ENCODE results near the gene PGR.

The PGR gene

DNA sequence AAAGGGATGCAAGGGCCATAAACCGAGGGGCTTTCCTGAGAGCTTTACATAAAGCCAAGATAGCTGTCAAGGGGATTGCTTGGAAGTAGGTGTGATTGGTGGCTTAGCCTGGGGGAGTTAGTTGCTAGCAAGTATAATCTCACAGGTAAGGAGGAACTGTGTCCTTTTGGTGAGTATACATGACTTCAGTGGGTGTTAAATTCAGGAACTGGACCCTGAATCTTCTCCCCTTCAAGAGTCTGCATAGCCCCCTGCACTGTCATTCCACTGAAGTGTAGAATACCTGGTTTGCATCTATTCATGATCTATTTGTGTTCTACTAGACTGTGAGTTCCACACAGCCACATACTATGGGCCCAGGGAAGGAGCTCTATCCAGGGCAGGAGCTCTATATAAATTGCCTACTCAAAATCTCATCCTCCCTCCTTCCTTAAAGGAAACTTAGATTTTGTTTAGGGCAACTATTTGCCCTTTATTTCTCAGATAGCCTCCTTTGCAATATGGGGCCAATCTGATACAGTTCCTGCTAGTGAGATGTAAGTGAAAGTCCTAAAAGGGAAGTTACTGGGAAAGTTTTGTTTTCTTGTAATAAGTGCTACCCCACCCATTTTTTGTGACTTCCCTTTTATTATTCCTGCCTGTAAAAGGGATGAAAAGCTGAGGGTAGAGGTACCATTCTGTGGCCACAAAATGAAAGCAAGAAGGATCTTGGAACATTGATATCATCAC lies 120.5 kb downstream of the PGR start:
- H3K4me3 ChIP-seq (ENCODE audit: low read length) = no peak overlapping the region
- no CpG with 5 or more reads among the region's 1 CpG for WGBS (ENCODE audit: extremely low coverage, insufficient coverage, low lambda C conversion rate)
- H3K9ac ChIP-seq (ENCODE audit: low read length) = no peak overlapping the region

DNA sequence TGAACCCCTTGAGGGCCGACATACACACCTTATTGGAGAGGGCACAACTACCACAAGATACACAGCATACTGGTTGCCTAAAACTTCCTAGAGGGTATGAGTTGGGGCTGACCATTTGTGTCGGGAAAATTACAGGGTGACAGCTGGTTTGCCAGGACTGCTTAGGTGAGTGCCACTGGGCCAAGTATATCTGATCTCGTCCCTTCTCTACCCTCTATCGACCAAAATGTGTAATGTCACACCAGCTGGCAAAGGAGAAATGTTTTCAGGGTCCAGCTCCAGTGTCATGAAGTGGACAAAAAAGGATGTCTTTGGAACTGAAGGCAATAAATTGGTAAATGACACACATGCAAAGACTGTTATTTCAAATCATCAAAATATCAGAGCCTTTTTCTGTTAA lies 126.1 kb downstream of the PGR start:
- no peak overlapping the region for H3K27ac ChIP-seq (ENCODE audit: low read depth, low read length)
- H3K27me3 ChIP-seq (ENCODE audit: insufficient read depth, low read length, poor library complexity) = no peaks in the 10 kb centered on the region
- WGBS (ENCODE audit: extremely low coverage, insufficient coverage, low lambda C conversion rate) = no CpG with 5 or more reads among the region's 4 CpGs
- no peak overlapping the region for H3K4me3 ChIP-seq (ENCODE audit: low read length)
- H3K9ac ChIP-seq (ENCODE audit: low read length) = no peak overlapping the region
- no peaks in the 10 kb centered on the region for H3K36me3 ChIP-seq (ENCODE audit: control insufficient read depth, insufficient read depth, low read length)
- H2BK120ac ChIP-seq (ENCODE audit: low read depth, low read length) = no peak overlapping the region
- no peak overlapping the region for H4K8ac ChIP-seq (ENCODE audit: low read depth, low read length)
- H2AK5ac ChIP-seq (ENCODE audit: low read length) = no peak overlapping the region
- H3K56ac ChIP-seq (ENCODE audit: low read length) = no peak overlapping the region
- no peaks in the 10 kb centered on the region for H3K79me2 ChIP-seq (ENCODE audit: control insufficient read depth, insufficient read depth, low read length)
- H3K23ac ChIP-seq (ENCODE audit: low read length) = no peak overlapping the region
- H2BK15ac ChIP-seq (replicated peaks; ENCODE audit: low read depth) = no peak overlapping the region
- H3K4ac ChIP-seq (ENCODE audit: low read depth, low read length) = no peak overlapping the region
- no peak overlapping the region for H2BK5ac ChIP-seq (ENCODE audit: low read length)
- peak; percentile 37 for DNase-seq
- no peaks in the 10 kb centered on the region for H3K4me1 ChIP-seq (ENCODE audit: control insufficient read depth, low read depth, low read length)
- H4K5ac ChIP-seq (ENCODE audit: low read length) = no peak overlapping the region
- no peaks in the 10 kb centered on the region for H3K79me1 ChIP-seq (ENCODE audit: low read length)
- no peak overlapping the region for H3K4me2 ChIP-seq (ENCODE audit: low read length)
- H3K18ac ChIP-seq (ENCODE audit: low read length) = no peak overlapping the region

More for the DNA sequence above, 120.5 kb downstream of the PGR start:
- Histone ChIP-seq H3K4me1 (ENCODE audit: control insufficient read depth, low read depth, low read length) (no peaks in the 10 kb centered on the region), H3K56ac (ENCODE audit: low read length) (no peak overlapping the region), H2AK5ac (ENCODE audit: low read length) (no peak overlapping the region), H3K27me3 (ENCODE audit: insufficient read depth, low read length, poor library complexity) (no peaks in the 10 kb centered on the region), H3K4ac (ENCODE audit: low read depth, low read length) (no peak overlapping the region), H3K23ac (ENCODE audit: low read length) (no peak overlapping the region), H2BK120ac (ENCODE audit: low read depth, low read length) (no peak overlapping the region), H3K4me2 (ENCODE audit: low read length) (no peak overlapping the region), H3K18ac (ENCODE audit: low read length) (no peak overlapping the region), H3K36me3 (ENCODE audit: control insufficient read depth, insufficient read depth, low read length) (no peaks in the 10 kb centered on the region), H2BK5ac (ENCODE audit: low read length) (no peak overlapping the region), H3K79me1 (ENCODE audit: low read length) (no peaks in the 10 kb centered on the region), H3K79me2 (ENCODE audit: control insufficient read depth, insufficient read depth, low read length) (no peaks in the 10 kb centered on the region), H3K27ac (ENCODE audit: low read depth, low read length) (no peak overlapping the region), H4K5ac (ENCODE audit: low read length) (no peak overlapping the region), H4K8ac (ENCODE audit: low read depth, low read length) (no peak overlapping the region), H2BK15ac (replicated peaks; ENCODE audit: low read depth) (no peak overlapping the region)
- DNase-seq = no peak

DNA sequence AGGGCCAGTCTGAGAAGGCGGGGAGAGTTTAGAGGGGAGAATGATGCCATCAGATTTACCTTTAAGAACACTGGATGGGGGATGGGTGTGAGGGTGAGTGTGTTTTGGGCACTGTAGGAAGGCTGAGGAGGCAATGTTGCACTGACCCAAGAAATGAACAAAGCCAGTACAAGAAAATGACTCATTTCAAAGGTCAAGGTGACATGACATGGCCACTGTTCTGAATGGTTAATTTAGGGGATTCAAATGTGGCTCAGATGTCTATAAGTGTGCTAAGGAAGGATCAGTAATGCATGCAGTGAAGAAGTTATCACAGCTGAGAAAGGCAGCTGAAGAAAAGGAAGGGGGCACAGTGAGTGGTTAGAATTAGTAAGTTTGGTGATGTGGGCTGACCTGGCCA lies 129.9 kb downstream of the PGR start:
- Histone ChIP-seq H3K79me1 (ENCODE audit: low read length) (no peaks in the 10 kb centered on the region), H3K4ac (ENCODE audit: low read depth, low read length) (no peak overlapping the region), H3K4me2 (ENCODE audit: low read length) (no peak overlapping the region), H3K9ac (ENCODE audit: low read length) (no peak overlapping the region), H3K23ac (ENCODE audit: low read length) (no peak overlapping the region), H3K4me1 (ENCODE audit: control insufficient read depth, low read depth, low read length) (no peaks in the 10 kb centered on the region), H3K79me2 (ENCODE audit: control insufficient read depth, insufficient read depth, low read length) (no peaks in the 10 kb centered on the region), H2BK15ac (replicated peaks; ENCODE audit: low read depth) (no peak overlapping the region), H4K8ac (ENCODE audit: low read depth, low read length) (no peak overlapping the region), H2AK5ac (ENCODE audit: low read length) (no peak overlapping the region), H2BK120ac (ENCODE audit: low read depth, low read length) (no peak overlapping the region), H4K5ac (ENCODE audit: low read length) (no peak overlapping the region), H3K4me3 (ENCODE audit: low read length) (no peak overlapping the region), H3K18ac (ENCODE audit: low read length) (no peak overlapping the region), H3K36me3 (ENCODE audit: control insufficient read depth, insufficient read depth, low read length) (no peaks in the 10 kb centered on the region), H3K56ac (ENCODE audit: low read length) (no peak overlapping the region), H3K27me3 (ENCODE audit: insufficient read depth, low read length, poor library complexity) (no peaks in the 10 kb centered on the region), H2BK5ac (ENCODE audit: low read length) (no peak overlapping the region), H3K27ac (ENCODE audit: low read depth, low read length) (no peak overlapping the region)
- DNase-seq = no peak
- no CpG with 5 or more reads among the region's 1 CpG for WGBS (ENCODE audit: extremely low coverage, insufficient coverage, low lambda C conversion rate)

DNA sequence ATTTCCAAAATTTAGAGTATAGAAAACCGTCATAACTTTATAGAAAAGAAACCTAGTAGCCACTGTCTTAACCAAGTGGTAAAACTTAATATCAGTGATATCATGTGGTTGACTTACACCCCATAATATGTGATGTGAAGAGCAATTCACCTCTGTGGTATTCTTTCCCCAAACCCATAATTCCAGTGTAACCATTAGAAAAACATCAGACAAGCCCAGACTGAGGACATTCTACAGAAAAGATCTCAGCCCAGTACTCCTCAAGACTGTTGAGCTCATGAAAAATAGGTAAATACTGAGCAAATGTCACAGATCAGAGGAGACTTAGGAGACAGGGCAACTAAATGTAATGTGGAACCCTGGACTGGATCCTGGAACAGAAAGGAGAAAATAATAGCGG lies 134.6 kb downstream of the PGR start:
- no peak overlapping the region for H3K27ac ChIP-seq (ENCODE audit: low read depth, low read length)
- no peak overlapping the region for H3K23ac ChIP-seq (ENCODE audit: low read length)
- H2AK5ac ChIP-seq (ENCODE audit: low read length) = no peak overlapping the region
- no peak overlapping the region for H3K4ac ChIP-seq (ENCODE audit: low read depth, low read length)
- WGBS (ENCODE audit: extremely low coverage, insufficient coverage, low lambda C conversion rate) = no CpG with 5 or more reads among the region's 2 CpGs
- DNase-seq = no peak
- H4K5ac ChIP-seq (ENCODE audit: low read length) = no peak overlapping the region
- H3K4me1 ChIP-seq (ENCODE audit: control insufficient read depth, low read depth, low read length) = no peaks in the 10 kb centered on the region
- no peaks in the 10 kb centered on the region for H3K79me1 ChIP-seq (ENCODE audit: low read length)
- H3K27me3 ChIP-seq (ENCODE audit: insufficient read depth, low read length, poor library complexity) = no peaks in the 10 kb centered on the region
- no peak overlapping the region for H2BK120ac ChIP-seq (ENCODE audit: low read depth, low read length)
- H3K79me2 ChIP-seq (ENCODE audit: control insufficient read depth, insufficient read depth, low read length) = no peaks in the 10 kb centered on the region
- no peak overlapping the region for H2BK5ac ChIP-seq (ENCODE audit: low read length)
- H3K4me3 ChIP-seq (ENCODE audit: low read length) = no peak overlapping the region
- no peak overlapping the region for H4K8ac ChIP-seq (ENCODE audit: low read depth, low read length)
- no peak overlapping the region for H3K18ac ChIP-seq (ENCODE audit: low read length)
- no peak overlapping the region for H3K56ac ChIP-seq (ENCODE audit: low read length)
- no peak overlapping the region for H3K4me2 ChIP-seq (ENCODE audit: low read length)
- H3K9ac ChIP-seq (ENCODE audit: low read length) = no peak overlapping the region
- no peaks in the 10 kb centered on the region for H3K36me3 ChIP-seq (ENCODE audit: control insufficient read depth, insufficient read depth, low read length)
- H2BK15ac ChIP-seq (replicated peaks; ENCODE audit: low read depth) = no peak overlapping the region

DNA sequence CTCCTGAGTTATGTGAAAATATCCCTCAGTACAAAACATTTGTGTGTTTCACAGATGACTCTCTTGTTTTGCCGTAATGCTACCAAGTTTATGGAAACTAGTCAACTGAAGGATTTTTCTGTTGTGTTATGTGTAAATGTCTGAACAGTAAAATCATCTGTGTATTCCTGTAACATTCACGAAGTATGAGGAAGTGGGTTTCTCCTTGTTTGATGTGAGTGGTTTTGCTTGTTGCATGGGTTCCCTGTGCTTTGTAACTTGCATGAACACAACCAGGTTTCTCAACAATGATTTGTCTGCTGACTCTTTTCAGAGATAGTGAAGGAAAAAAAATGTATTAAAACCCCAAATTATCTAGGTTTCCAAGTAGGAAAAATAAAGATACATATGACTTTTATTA lies 138.1 kb downstream of the PGR start:
- no peak overlapping the region for H4K8ac ChIP-seq (ENCODE audit: low read depth, low read length)
- no peak overlapping the region for H2BK15ac ChIP-seq (replicated peaks; ENCODE audit: low read depth)
- no peak overlapping the region for H2BK120ac ChIP-seq (ENCODE audit: low read depth, low read length)
- no CpG with 5 or more reads among the region's 2 CpGs for WGBS (ENCODE audit: extremely low coverage, insufficient coverage, low lambda C conversion rate)
- no peak overlapping the region for H3K4me2 ChIP-seq (ENCODE audit: low read length)
- no peaks in the 10 kb centered on the region for H3K4me1 ChIP-seq (ENCODE audit: control insufficient read depth, low read depth, low read length)
- no peaks in the 10 kb centered on the region for H3K36me3 ChIP-seq (ENCODE audit: control insufficient read depth, insufficient read depth, low read length)
- DNase-seq = no peak
- H3K9ac ChIP-seq (ENCODE audit: low read length) = no peak overlapping the region
- H3K27me3 ChIP-seq (ENCODE audit: insufficient read depth, low read length, poor library complexity) = no peaks in the 10 kb centered on the region
- H3K23ac ChIP-seq (ENCODE audit: low read length) = no peak overlapping the region
- H3K79me2 ChIP-seq (ENCODE audit: control insufficient read depth, insufficient read depth, low read length) = no peaks in the 10 kb centered on the region
- no peak overlapping the region for H2BK5ac ChIP-seq (ENCODE audit: low read length)
- no peak overlapping the region for H2AK5ac ChIP-seq (ENCODE audit: low read length)
- H3K56ac ChIP-seq (ENCODE audit: low read length) = no peak overlapping the region
- no peak overlapping the region for H3K4ac ChIP-seq (ENCODE audit: low read depth, low read length)
- H3K27ac ChIP-seq (ENCODE audit: low read depth, low read length) = no peak overlapping the region
- H3K79me1 ChIP-seq (ENCODE audit: low read length) = no peaks in the 10 kb centered on the region
- H4K5ac ChIP-seq (ENCODE audit: low read length) = no peak overlapping the region
- no peak overlapping the region for H3K18ac ChIP-seq (ENCODE audit: low read length)
- no peak overlapping the region for H3K4me3 ChIP-seq (ENCODE audit: low read length)

DNA sequence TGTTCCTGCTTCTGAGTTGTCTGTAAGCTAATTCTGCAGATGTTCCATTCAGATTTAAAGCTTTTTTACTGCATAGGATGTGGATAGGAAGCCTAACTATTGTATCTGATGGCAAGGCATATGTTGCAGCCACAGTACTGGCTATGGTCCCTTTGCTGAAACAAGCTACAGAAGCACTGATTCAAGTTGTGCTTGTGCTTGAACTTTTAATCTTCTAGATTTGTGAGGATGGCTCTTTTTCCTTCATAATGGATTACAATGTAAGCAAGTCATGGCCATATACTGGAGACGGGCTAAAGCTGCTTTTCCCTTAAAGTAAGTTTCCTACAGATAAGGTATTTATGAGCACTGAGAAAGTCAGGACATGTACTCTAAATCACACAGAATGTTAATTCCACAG lies 138.7 kb downstream of the PGR start:
- Histone ChIP-seq H3K36me3 (ENCODE audit: control insufficient read depth, insufficient read depth, low read length) (no peaks in the 10 kb centered on the region), H2BK120ac (ENCODE audit: low read depth, low read length) (no peak overlapping the region), H2BK5ac (ENCODE audit: low read length) (no peak overlapping the region), H3K79me1 (ENCODE audit: low read length) (no peaks in the 10 kb centered on the region), H3K9ac (ENCODE audit: low read length) (no peak overlapping the region), H2AK5ac (ENCODE audit: low read length) (no peak overlapping the region), H3K56ac (ENCODE audit: low read length) (no peak overlapping the region), H2BK15ac (replicated peaks; ENCODE audit: low read depth) (no peak overlapping the region), H3K23ac (ENCODE audit: low read length) (no peak overlapping the region), H3K4me2 (ENCODE audit: low read length) (no peak overlapping the region), H4K8ac (ENCODE audit: low read depth, low read length) (no peak overlapping the region), H4K5ac (ENCODE audit: low read length) (no peak overlapping the region), H3K4me1 (ENCODE audit: control insufficient read depth, low read depth, low read length) (no peaks in the 10 kb centered on the region), H3K4ac (ENCODE audit: low read depth, low read length) (no peak overlapping the region), H3K27ac (ENCODE audit: low read depth, low read length) (no peak overlapping the region), H3K18ac (ENCODE audit: low read length) (no peak overlapping the region), H3K4me3 (ENCODE audit: low read length) (no peak overlapping the region), H3K27me3 (ENCODE audit: insufficient read depth, low read length, poor library complexity) (no peaks in the 10 kb centered on the region), H3K79me2 (ENCODE audit: control insufficient read depth, insufficient read depth, low read length) (no peaks in the 10 kb centered on the region)
- WGBS (ENCODE audit: extremely low coverage, insufficient coverage, low lambda C conversion rate) = no CpG with 5 or more reads among the region's 1 CpG
- no peak for DNase-seq

Data from mesendoderm (in vitro differentiated cells).